GM21529 (cell line): Measurements from ENCODE around the gene STAP1.

Experiments used
- ATAC-seq: cut with Tn5 transposase; IDR thresholded peaks from one replicate; pipeline ENCODE4 v1.9.1; 2021; ENCODE audit not compliant: unreplicated experiment

Gene STAP1

DNA sequence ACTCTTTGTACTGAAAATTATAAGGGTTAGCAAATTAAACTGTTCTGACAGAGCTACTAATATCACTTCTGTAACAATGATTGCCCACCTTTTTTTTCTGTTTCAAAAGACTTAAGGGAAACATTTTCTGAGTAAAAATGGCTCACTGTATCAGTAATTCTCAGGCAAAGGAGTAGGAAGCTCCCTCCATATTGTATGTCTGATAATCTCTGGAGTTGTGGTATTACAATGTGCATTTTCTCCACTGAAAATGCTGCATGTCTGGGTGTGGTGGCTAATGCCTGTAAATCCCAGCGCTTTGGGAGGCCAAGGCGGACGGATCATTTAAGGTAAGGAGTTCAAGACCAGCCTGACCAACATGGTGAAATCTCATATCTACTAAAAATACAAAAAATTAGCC is 4.4 kb upstream of the STAP1 start:
- ATAC-seq, result no peak

DNA sequence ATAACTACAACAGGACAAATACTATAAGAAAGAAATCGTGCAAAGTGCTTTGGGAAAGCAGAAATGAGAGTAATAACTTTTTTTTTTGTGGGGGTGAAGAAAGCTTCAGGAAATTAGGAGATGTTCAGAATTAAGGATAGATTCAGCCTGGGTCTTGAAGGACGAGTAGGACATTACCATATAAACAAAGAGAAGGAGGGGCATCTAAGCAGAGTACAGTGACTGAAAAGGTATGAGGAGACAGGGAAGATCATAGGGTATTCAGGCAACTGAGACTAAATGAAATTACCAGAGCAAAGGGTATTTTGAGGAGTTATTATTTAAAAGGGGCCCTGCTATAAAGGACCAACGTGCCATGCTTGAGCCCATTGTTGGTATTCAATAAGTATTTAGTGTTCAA is 3.1 kb upstream of the STAP1 start:
- ATAC-seq, result no peak

GRCh38 chr4:67556436-67556835 is 2.1 kb upstream of the STAP1 start:
- ATAC-seq, result no peak

DNA sequence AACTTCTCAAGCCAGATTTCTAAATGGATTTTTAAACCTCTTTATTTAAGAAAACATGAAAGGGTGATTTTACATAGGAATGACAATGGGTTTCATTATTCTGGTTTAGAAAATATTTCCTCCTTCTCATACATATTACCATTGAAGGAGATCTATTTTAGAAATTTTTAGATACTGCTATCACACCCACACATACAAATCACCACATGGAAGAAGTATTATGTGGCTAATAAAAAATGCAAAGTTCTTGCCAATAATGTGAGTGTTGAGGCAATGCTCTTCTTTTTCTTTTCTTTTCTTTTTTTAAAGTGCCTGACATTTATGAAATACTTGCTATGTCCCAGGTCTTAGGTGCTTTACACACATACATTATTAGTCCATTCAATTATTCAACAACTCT is 6.8 kb downstream of the STAP1 start:
- no peak for ATAC-seq

DNA sequence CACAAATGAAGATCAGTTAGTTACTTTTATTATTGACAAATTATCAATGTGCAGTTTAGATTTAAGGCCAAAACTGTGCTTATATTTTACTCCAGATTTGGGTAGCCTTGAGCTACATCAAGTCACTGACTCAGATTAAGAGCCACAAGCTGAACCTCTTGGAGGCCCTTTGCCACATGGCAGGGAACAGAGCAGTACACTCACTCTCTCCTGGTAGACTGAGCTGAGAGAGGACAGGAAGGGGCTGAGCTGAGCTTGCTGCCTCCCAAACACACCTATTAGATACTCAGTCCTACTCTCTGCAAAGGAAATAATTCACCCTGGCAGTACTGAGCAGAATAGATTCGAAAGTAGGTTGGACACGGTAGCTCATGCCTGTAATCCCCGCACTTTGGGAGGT is 7.8 kb downstream of the STAP1 start:
- ATAC-seq, result no peak

- no peak for ATAC-seq
Observed at GRCh38 chr4:67568820-67569219, 10.3 kb downstream of the STAP1 start.

DNA sequence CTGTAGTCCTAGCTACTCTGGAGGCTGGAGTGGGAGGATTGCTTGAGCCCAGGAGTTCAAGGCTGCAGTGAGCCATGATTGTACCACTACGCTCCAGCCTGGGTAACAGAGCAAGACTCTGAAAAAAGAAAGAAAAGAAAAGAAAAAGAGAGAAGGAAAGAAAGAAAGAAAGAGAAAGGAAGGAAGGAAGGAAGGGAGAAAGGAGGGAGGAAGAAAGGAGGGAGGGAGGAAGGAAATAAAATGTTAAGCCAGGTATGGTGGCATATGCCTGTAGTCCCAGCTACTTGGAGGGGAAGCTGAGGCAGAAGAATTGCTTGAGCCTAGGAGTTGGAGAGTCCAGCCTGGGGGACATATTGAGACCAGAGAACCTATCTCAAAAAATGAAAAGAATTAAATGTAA is 12.0 kb downstream of the STAP1 start:
- no peak for ATAC-seq

DNA sequence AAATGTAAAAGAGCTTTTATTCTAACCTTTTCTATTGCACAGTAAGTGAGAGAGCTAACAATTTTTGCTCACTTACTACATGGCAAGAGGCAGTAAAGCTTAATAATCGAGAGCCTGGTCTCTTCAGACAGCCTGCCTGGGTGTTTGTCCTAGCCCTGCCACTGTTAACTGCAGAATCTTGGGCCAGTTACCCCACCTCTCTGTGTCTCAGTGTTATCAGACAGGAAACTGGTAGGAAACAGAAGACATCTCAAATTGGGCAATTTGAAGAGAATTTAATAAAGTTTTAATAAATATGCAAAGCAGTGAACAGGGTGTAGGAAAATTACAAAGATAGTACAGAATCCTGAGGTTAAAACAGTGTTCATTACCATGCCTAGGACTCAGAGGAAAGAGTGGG is 13.4 kb downstream of the STAP1 start:
- no peak for ATAC-seq

DNA sequence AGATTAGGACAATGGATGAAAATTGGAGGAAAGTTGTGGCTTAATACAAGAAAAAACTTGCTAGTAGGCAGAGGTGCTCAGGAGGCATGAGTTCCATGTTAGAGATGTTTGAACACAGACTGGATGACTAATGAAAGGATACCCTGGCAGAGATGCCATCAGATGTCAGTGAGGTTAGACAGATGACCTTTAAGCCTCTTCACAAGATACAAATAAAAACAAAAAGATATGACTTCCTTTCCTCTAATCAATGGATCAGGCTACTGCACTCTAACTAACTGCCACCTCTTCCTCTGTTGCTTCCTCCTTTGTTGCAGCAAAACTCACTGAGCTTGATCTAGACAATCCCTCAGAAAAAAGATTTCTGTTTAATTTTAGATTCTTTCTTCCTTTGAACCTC is 14.7 kb downstream of the STAP1 start:
- ATAC-seq, result no peak

GRCh38 chr4:67575232-67576058 is 16.9 kb downstream of the STAP1 start:
- peak; percentile 88 for ATAC-seq

DNA sequence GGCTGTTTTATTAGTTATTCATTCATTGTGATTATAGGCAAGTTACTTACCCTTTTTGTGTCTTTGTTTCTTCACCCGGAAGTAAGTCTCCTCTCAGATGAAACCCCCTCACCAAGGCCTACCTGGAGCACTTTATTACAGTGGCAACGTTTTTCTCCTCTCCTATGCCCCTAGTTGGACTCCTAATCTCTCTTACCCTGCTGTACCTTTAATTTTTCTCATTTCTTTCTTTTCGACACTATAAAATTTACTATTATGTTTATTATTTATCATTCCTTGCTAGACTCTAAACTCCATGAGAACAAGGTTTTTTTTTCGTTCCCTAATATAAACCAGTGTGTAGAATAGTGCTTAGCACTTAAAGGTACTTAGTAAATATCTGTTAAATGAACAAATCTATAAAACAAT is 17.5 kb downstream of the STAP1 start:
- no peak for ATAC-seq

- ATAC-seq, result peak; percentile 54
Observed at GRCh38 chr4:67576538-67576937, 18.0 kb downstream of the STAP1 start.

DNA sequence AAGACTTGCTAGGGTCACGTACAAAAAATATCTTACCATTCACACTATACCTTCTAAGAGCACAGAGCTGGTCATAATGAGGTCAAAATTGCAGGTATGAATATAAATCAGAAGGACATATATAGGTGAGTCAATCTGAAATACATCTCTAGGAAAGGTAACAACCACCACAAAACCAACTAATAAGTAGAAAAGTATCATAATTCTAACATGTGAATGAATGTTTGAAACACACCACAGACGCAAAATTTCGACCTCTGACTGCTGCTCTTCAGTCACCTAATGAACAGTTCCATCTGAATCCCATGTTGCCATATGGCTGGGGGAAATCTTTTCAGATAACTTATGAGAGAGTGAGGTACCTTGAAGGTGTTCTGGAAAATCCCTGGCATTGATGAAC is 22.1 kb downstream of the STAP1 start:
- no peak for ATAC-seq

GRCh38 chr4:67581208-67581857 is 22.8 kb downstream of the STAP1 start:
- ATAC-seq, result peak; percentile 45

DNA sequence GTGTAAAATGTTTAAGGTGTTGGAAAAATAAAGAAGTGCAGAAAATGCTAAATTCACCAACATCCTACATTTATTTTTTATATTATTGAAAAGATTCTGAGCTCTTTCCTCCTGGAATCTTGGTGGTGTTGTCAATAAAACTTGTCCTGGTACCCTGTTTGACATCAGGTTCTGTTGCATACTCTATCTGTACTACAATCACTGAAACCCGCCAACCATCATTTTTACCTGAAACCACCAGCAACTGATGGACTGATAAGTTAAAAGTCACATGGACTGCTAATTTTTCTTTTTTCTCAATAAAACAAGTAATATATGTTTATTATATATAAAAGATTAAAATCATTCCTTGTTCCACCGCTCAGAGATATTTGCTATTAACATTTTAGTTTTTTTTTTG is 23.4 kb downstream of the STAP1 start:
- ATAC-seq, result no peak

DNA sequence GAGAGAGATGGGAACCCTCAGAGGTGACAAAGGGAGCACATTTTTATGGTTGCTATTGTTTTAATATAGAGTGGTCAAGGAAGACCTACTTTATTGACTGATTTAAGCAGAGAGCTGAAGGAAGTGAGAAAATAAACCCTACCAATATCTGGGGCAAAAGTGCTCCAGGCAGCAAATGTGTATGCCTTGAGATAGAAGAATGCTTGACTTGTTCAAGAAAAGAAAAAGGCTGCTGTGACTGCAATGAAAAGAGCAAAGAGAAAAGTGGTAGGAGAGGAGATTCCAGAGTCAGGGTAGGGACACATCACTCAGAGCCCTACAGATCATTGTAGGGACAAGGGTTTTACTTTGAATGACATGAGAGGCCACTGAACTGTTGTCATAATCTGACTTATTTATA is 26.0 kb downstream of the STAP1 start:
- ATAC-seq, result no peak

- no peak for ATAC-seq
Observed at GRCh38 chr4:67587156-67587555, 28.6 kb downstream of the STAP1 start.

DNA sequence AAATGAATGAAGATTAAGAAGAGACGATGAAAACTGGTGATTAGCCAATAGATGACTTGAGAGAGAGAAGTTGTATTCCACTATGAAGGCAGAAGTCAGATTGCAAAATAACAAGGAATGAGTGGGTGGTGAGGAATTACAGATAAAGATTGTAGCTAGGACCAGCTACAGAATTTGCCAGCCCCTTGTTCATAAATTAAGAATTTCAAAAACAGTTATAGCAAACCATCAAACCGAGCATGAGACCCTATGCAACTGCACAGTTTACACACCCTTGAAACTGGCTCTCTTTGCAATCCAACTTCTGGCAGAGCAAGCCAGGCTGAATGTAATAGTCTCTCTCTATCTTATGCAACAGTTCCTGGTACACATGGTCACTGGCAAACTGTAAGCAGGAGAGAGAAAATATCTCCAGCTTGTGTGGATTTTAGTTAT is 35.2 kb downstream of the STAP1 start:
- ATAC-seq, result no peak

DNA sequence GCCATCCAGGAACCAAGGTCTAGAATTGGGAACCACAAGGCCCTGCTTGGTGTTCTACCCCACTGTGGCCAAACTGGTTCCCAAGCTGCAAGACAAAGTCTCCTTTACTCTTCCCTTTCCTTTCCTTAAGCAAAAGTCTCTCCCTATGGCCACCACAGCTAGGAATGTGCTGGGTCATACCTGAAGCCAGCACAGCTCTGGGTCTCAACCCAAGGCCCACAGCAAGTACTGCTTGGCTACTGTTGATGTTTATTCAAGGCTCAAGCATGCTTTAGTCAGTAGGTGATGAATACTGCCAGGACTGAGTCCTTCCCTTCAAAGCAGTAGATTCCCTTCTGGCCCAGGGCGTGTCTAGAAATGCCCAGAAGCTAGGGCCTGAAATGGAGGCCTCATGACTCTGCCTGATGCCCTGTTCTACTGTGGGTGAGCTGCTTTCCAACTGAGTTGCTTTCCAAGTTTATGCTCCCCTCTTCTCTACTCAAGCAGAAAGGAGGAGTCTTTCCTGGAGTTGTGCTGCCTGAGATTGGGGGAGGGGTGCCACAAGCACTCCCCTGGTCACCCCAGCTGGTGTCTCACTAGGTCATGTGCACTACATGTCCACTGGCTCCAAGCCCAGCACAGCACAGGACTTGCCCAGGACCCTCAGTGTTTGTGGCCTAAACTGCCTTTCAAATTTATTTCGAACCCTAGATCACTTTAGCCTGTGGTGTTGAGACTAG is 44.9 kb downstream of the STAP1 start:
- no peak for ATAC-seq

DNA sequence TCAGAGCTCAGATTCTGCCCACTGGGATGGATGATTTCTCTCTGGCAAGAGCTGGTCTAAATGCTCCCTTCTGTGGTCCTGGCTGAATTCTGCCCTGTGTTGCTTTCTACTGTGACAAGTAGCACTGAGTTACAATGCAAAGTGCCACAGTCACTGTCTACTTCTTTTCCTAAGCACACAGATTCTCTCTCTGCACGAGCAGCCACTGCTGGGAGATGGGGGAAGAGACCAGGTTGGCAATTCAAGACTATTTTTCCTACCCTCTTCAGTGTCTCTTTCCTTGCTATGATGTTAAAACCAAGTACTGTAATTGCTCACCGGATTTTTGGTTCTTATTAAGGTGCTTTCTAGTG is 45.5 kb downstream of the STAP1 start:
- no peak for ATAC-seq

DNA sequence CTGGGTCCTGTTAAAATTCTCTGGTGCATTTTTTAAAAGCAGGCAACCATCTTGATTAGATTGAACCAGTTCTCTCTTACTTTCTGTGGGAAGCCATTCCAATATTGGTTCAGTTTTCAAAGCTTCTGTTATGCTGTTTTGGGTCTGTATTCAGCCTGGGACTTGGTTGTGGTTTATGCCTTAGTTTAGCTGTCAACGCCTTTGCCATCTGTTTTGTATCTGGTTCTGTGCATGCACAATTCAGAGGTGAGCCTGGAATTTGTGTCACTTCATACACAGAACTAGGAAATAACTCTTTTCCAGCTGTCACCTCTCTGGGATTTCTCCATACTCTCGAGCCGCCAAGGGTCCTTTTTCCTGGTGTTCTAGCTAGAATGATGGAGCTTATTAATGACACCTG is 46.2 kb downstream of the STAP1 start:
- ATAC-seq, result no peak

- ATAC-seq, result no peak
Observed at GRCh38 chr4:67608027-67608426, 49.5 kb downstream of the STAP1 start.
